ENCODE data around the gene HDAC4. TPM values are rescaled to one million over a fixed set of nuclear protein-coding genes. Genes with fewer than 3 reads are reported as not detected.

HDAC4 gene
- total and polyA plus RNA-seq, 2 experiments from 2014 or later, result 8.1 to 41.8 TPM

DNA sequence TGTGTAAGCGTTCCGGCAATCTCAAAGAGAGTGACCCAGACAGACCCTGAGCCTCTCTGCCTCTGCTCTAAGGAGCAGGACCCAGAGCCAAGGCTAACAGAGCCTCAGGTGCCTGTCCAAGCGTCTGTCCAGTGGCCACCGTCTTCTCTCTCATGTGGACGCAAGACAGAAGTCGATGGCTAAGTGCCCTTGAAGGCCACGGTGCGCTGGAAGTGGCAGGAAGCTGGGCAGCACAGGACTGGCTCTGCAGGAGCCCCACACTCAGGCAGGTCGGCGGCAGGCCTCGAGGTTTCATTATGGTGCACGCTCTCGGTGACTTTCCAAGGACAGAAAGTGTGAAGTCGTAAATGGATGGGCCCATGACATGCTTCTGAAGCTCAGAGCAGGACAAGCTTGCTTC lies 49.1 kb downstream of the HDAC4 start:
- Histone ChIP-seq H3K79me2 (replicated peaks; ENCODE audit: insufficient read depth) (peaks cover 89% of the 10 kb centered on the region), H3K4me3 (no peak overlapping the region), H2AFZ (no peak overlapping the region), H3K4me1 (ENCODE audit: insufficient read depth) (no peaks in the 10 kb centered on the region), H3K9me2 (ENCODE audit: insufficient read depth) (no peaks in the 10 kb centered on the region), H3K27me3 (ENCODE audit: insufficient read depth) (no peaks in the 10 kb centered on the region), H3F3A (replicated peaks; ENCODE audit: low read depth) (no peaks in the 10 kb centered on the region), H3K27ac (ENCODE audit: low read depth) (no peak overlapping the region), H3K4me2 (no peak overlapping the region), H4K20me1 (replicated peaks; ENCODE audit: insufficient read depth) (peaks cover 13% of the 10 kb centered on the region), H3K36me3 (ENCODE audit: insufficient read depth) (no peaks in the 10 kb centered on the region)
- H3K36me3 Mint-ChIP-seq (ENCODE audit: low read depth), result peaks cover 35% of the 10 kb centered on the region
- DNase-seq (ENCODE audit: low spot score) (no peak), ATAC-seq (no peak)
- H3K4me1 Mint-ChIP-seq, result peaks cover 5% of the 10 kb centered on the region; the same call in 2 of the 3 replicates
- no peak for TF ChIP-seq EZH2phosphoT487 (IDR thresholded peaks at IDR 0.05; ENCODE audit: unreplicated experiment)
- no peak for TF ChIP-seq EZH2 (IDR thresholded peaks at IDR 0.05; ENCODE audit: low read depth, unreplicated experiment)
- TF ChIP-seq NANOG (IDR thresholded peaks at IDR 0.05; ENCODE audit: borderline replicate concordance), result no peak
- TF ChIP-seq, protein P1, sequence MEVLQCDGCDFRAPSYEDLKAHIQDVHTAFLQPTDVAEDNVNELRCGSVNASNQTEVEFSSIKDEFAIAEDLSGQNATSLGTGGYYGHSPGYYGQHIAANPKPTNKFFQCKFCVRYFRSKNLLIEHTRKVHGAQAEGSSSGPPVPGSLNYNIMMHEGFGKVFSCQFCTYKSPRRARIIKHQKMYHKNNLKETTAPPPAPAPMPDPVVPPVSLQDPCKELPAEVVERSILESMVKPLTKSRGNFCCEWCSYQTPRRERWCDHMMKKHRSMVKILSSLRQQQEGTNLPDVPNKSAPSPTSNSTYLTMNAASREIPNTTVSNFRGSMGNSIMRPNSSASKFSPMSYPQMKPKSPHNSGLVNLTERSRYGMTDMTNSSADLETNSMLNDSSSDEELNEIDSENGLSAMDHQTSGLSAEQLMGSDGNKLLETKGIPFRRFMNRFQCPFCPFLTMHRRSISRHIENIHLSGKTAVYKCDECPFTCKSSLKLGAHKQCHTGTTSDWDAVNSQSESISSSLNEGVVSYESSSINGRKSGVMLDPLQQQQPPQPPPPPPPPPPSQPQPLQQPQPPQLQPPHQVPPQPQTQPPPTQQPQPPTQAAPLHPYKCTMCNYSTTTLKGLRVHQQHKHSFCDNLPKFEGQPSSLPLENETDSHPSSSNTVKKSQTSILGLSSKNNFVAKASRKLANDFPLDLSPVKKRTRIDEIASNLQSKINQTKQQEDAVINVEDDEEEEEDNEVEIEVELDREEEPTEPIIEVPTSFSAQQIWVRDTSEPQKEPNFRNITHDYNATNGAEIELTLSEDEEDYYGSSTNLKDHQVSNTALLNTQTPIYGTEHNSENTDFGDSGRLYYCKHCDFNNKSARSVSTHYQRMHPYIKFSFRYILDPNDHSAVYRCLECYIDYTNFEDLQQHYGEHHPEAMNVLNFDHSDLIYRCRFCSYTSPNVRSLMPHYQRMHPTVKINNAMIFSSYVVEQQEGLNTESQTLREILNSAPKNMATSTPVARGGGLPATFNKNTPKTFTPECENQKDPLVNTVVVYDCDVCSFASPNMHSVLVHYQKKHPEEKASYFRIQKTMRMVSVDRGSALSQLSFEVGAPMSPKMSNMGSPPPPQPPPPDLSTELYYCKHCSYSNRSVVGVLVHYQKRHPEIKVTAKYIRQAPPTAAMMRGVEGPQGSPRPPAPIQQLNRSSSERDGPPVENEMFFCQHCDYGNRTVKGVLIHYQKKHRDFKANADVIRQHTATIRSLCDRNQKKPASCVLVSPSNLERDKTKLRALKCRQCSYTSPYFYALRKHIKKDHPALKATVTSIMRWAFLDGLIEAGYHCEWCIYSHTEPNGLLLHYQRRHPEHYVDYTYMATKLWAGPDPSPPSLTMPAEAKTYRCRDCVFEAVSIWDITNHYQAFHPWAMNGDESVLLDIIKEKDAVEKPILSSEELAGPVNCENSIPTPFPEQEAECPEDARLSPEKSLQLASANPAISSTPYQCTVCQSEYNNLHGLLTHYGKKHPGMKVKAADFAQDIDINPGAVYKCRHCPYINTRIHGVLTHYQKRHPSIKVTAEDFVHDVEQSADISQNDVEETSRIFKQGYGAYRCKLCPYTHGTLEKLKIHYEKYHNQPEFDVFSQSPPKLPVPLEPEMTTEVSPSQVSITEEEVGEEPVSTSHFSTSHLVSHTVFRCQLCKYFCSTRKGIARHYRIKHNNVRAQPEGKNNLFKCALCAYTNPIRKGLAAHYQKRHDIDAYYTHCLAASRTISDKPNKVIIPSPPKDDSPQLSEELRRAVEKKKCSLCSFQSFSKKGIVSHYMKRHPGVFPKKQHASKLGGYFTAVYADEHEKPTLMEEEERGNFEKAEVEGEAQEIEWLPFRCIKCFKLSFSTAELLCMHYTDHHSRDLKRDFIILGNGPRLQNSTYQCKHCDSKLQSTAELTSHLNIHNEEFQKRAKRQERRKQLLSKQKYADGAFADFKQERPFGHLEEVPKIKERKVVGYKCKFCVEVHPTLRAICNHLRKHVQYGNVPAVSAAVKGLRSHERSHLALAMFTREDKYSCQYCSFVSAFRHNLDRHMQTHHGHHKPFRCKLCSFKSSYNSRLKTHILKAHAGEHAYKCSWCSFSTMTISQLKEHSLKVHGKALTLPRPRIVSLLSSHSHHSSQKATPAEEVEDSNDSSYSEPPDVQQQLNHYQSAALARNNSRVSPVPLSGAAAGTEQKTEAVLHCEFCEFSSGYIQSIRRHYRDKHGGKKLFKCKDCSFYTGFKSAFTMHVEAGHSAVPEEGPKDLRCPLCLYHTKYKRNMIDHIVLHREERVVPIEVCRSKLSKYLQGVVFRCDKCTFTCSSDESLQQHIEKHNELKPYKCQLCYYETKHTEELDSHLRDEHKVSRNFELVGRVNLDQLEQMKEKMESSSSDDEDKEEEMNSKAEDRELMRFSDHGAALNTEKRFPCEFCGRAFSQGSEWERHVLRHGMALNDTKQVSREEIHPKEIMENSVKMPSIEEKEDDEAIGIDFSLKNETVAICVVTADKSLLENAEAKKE (CRISPR knock-in tag; IDR thresholded peaks at IDR 0.05), result no peak
- TF ChIP-seq, protein P2, sequence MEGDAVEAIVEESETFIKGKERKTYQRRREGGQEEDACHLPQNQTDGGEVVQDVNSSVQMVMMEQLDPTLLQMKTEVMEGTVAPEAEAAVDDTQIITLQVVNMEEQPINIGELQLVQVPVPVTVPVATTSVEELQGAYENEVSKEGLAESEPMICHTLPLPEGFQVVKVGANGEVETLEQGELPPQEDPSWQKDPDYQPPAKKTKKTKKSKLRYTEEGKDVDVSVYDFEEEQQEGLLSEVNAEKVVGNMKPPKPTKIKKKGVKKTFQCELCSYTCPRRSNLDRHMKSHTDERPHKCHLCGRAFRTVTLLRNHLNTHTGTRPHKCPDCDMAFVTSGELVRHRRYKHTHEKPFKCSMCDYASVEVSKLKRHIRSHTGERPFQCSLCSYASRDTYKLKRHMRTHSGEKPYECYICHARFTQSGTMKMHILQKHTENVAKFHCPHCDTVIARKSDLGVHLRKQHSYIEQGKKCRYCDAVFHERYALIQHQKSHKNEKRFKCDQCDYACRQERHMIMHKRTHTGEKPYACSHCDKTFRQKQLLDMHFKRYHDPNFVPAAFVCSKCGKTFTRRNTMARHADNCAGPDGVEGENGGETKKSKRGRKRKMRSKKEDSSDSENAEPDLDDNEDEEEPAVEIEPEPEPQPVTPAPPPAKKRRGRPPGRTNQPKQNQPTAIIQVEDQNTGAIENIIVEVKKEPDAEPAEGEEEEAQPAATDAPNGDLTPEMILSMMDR (conservative IDR thresholded peaks at IDR 0.05; ENCODE audit: low read depth in 2 of 2), result no peak
- TF ChIP-seq POLR2AphosphoS5 (IDR thresholded peaks at IDR 0.05; ENCODE audit: low read depth), result no peak
- no peak for TF ChIP-seq JUNB (IDR thresholded peaks at IDR 0.05; ENCODE audit: unreplicated experiment)
- no peak for TF ChIP-seq STAT1 (IDR thresholded peaks at IDR 0.05; ENCODE audit: unreplicated experiment)
- TF ChIP-seq, protein P3, sequence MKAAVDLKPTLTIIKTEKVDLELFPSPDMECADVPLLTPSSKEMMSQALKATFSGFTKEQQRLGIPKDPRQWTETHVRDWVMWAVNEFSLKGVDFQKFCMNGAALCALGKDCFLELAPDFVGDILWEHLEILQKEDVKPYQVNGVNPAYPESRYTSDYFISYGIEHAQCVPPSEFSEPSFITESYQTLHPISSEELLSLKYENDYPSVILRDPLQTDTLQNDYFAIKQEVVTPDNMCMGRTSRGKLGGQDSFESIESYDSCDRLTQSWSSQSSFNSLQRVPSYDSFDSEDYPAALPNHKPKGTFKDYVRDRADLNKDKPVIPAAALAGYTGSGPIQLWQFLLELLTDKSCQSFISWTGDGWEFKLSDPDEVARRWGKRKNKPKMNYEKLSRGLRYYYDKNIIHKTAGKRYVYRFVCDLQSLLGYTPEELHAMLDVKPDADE (IDR thresholded peaks at IDR 0.05), result no peak
- TF ChIP-seq CREB1 (CRISPR knock-in tag; IDR thresholded peaks at IDR 0.05; ENCODE audit: low read depth), result no peak
- TF ChIP-seq, protein P4, sequence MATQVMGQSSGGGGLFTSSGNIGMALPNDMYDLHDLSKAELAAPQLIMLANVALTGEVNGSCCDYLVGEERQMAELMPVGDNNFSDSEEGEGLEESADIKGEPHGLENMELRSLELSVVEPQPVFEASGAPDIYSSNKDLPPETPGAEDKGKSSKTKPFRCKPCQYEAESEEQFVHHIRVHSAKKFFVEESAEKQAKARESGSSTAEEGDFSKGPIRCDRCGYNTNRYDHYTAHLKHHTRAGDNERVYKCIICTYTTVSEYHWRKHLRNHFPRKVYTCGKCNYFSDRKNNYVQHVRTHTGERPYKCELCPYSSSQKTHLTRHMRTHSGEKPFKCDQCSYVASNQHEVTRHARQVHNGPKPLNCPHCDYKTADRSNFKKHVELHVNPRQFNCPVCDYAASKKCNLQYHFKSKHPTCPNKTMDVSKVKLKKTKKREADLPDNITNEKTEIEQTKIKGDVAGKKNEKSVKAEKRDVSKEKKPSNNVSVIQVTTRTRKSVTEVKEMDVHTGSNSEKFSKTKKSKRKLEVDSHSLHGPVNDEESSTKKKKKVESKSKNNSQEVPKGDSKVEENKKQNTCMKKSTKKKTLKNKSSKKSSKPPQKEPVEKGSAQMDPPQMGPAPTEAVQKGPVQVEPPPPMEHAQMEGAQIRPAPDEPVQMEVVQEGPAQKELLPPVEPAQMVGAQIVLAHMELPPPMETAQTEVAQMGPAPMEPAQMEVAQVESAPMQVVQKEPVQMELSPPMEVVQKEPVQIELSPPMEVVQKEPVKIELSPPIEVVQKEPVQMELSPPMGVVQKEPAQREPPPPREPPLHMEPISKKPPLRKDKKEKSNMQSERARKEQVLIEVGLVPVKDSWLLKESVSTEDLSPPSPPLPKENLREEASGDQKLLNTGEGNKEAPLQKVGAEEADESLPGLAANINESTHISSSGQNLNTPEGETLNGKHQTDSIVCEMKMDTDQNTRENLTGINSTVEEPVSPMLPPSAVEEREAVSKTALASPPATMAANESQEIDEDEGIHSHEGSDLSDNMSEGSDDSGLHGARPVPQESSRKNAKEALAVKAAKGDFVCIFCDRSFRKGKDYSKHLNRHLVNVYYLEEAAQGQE (IDR thresholded peaks at IDR 0.05; ENCODE audit: unreplicated experiment), result no peak
- TF ChIP-seq ZNF114 (CRISPR knock-in tag; IDR thresholded peaks at IDR 0.05), result no peak
- no peak for TF ChIP-seq ZNF331 (CRISPR knock-in tag; IDR thresholded peaks at IDR 0.05; ENCODE audit: low read depth)
- H3K9me3 Mint-ChIP-seq, result 0 out of 3 replicates have a peak, but pooled peaks cover 5% of the 10 kb centered on the region
- peaks cover 6% of the 10 kb centered on the region for H3K27me3 Mint-ChIP-seq (ENCODE audit: insufficient read depth, low read depth, poor library complexity)
- no peak overlapping the region for H3K27ac Mint-ChIP-seq
- H3K4me3 Mint-ChIP-seq, result no peak overlapping the region

Data from GM23338 (cell line).